Esophagus squamous epithelium (tissue), 5 donors: Measurements from ENCODE around the gene APOL6. TPM values are rescaled to one million over a fixed set of nuclear protein-coding genes. Genes with fewer than 3 reads are reported as not detected.
"Not testable (repeated sequence)": the region's sequence is repeated elsewhere in the genome, so short reads cannot be mapped to it uniquely, and the experiment has no call there.

Experiments used
- DNase-seq: peaks from one replicate; lab custom pipeline; 2025; lab: John Stamatoyannopoulos, UW
- H3K27ac ChIP-seq, 4 donors: fragments of 200-600 bp; sonication (generic); one replicate each; pipeline ENCODE4 v1.5.1; 2016 to 2019; ENCODE audit warnings: mild to moderate bottlenecking in 1 of 4
- H3K27me3 ChIP-seq, 4 donors: fragments of 200-600 bp; sonication (generic); 1 replicate in 3 of 4; 2 replicates in 1 of 4; pipeline versions ENCODE4 v1.5.1 to v1.6.0; 2017 to 2021; ENCODE audit warnings: antibody characterized with exemption in 1 of 4
- H3K36me3 ChIP-seq, 3 donors: fragments of 200-600 bp; sonication (generic); one replicate each; pipeline ENCODE4 v1.5.1; 2016 to 2019
- H3K4me1 ChIP-seq, 3 donors: fragments of 200-600 bp; sonication (generic); one replicate each; pipeline ENCODE4 v1.5.1; 2017 to 2019
- H3K4me3 ChIP-seq, 4 donors: fragments of 200-600 bp; sonication (generic); 1 replicate in 3 of 4; 2 replicates in 1 of 4; pipeline ENCODE4 v1.5.1; 2016 to 2019; ENCODE audit warnings: mild to moderate bottlenecking in 2 of 4, moderate library complexity in 1 of 4
- H3K9me3 ChIP-seq, 3 donors: fragments of 200-600 bp; sonication (generic); one replicate each; pipeline ENCODE4 v1.5.1; 2016 to 2019
- CTCF ChIP-seq, 6 experiments: fragments of 450-650 bp in 4 of 6; fragments of 200-600 bp in 2 of 6; sonication (generic) in 2 of 6; IDR thresholded peaks; one replicate each; pipeline ENCODE4 v1.5.1; 2016 to 2019; ENCODE audit warnings: antibody characterized with exemption in 6 of 6, mild to moderate bottlenecking in 4 of 6, moderate library complexity in 4 of 6
- POLR2A ChIP-seq, 4 donors: fragments of 450-650 bp; IDR thresholded peaks; one replicate each; pipeline ENCODE4 v1.6.1; 2017; ENCODE audit warnings: antibody characterized with exemption in 4 of 4, mild to moderate bottlenecking in 4 of 4, moderate library complexity in 3 of 4
- WGBS, 2 donors: methylation state at CpG; one replicate each; pipeline ENCODE4 v1.1.5; 2018; 5-methylcytosine and 5-hydroxymethylcytosine counted together
- intact Hi-C: fragments of 100-400 bp; cut with DNase I; formaldehyde crosslinking; loops from one replicate; pipeline ENCODE4 v1.15.0; 2022
- total RNA-seq, 4 donors: library from RNA; depleted of rRNA; stranded (reverse); fragments of >200 nt; gene quantifications; one replicate each; pipeline ENCODE4 v1.1.0, GENCODE V29; 2016
- donor health status: DM: yes; HTN: yes; CAD: no.

The APOL6 gene
- total RNA-seq, 4 donors from 2014 or later = 7.8 to 22.3 (median 9.5) TPM

GRCh38 chr22:35664955-35665587, 16.8 kb downstream of the APOL6 start:
- intact Hi-C loops = no loop called here
- TF ChIP-seq POLR2A (IDR thresholded peaks at IDR 0.05) (no peak), CTCF (IDR thresholded peaks at IDR 0.05) (no peak)
- H3K4me1 ChIP-seq = peaks cover 0 to 28% (median 3%) of the 10 kb centered on the region in 3 donors
- H3K4me3 ChIP-seq = no peak overlapping the region
- peaks cover 0 to 30% (median 2%) of the 10 kb centered on the region in 3 donors for H3K36me3 ChIP-seq
- no peak overlapping the region for H3K27ac ChIP-seq
- peaks cover 0 to 9% (median 6%) of the 10 kb centered on the region in 3 donors for H3K9me3 ChIP-seq
- H3K27me3 ChIP-seq = no peaks in the 10 kb centered on the region
- no peak for DNase-seq
- 89 to 94% methylated on average over 5 of the region's 5 CpGs for WGBS, 2 donors

GRCh38 chr22:35666699-35667098, 18.5 kb downstream of the APOL6 start:
- WGBS, 2 donors = 82 to 88% methylated on average over 1 of the region's 1 CpG
- Histone ChIP-seq H3K4me1 (peaks cover 0 to 24% (median 0%) of the 10 kb centered on the region in 3 donors), H3K36me3 (peaks cover 0 to 20% (median 0%) of the 10 kb centered on the region in 3 donors)
- H3K9me3 ChIP-seq, DNase-seq, intact Hi-C loops, H3K27ac ChIP-seq, H3K27me3 ChIP-seq, H3K4me3 ChIP-seq: not testable (repeated sequence)

DNA sequence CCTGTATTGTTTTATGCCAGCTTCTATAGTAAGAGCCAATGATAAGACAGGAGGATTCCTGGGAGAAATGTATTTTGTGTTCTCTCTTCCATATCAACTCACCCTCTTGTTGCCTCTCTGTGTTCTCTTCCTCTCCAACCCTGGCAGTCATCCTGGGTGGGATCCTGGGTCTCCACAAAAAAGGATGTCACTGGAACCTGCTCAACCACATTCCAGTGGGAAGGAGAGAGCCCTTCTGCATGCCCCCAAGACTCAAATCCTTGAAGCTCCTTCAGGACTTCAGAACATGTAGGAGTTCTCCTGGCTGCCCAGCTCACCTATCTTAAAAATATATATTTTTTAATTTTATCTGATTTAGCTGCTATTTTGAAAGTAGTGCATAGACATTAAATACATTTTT, 26.1 kb downstream of the APOL6 start:
- H3K27me3 ChIP-seq = no peaks in the 10 kb centered on the region
- DNase-seq = no peak
- no peak overlapping the region for H3K4me3 ChIP-seq
- H3K9me3 ChIP-seq = no peaks in the 10 kb centered on the region
- no peaks in the 10 kb centered on the region for H3K36me3 ChIP-seq
- H3K27ac ChIP-seq = no peak overlapping the region
- intact Hi-C loops = no loop called here
- H3K4me1 ChIP-seq = no peaks in the 10 kb centered on the region
- TF ChIP-seq CTCF (IDR thresholded peaks at IDR 0.05) = no peak

DNA sequence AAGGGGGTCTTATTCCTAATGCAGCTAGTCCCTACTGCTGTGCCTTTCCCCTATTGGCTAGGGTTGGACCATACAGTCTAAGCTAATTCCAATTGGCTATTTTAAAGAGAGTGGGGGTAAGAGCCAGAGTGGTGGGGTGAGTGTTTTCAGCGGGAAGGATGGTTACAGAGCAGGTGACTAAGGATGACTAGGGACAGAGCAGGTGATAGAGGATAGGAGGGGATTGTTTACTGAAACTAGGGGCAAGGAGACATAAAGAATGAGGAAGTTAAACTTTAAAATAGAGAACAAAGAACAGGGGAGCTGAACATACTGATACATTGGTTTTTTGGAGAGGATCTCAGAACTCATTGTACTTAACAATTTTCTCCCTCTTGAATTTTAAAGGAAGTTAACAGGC, 27.8 kb downstream of the APOL6 start:
- H3K27me3 ChIP-seq, H3K9me3 ChIP-seq, DNase-seq, H3K4me3 ChIP-seq, intact Hi-C loops, H3K36me3 ChIP-seq, H3K27ac ChIP-seq, H3K4me1 ChIP-seq: not testable (repeated sequence)
- WGBS, 2 donors = 28 to 82% methylated on average over 1 of the region's 1 CpG

- Histone ChIP-seq H3K36me3 (no peaks in the 10 kb centered on the region), H3K4me1 (no peaks in the 10 kb centered on the region), H3K27ac (no peak overlapping the region), H3K4me3 (no peak overlapping the region), H3K9me3 (no peaks in the 10 kb centered on the region), H3K27me3 (no peaks in the 10 kb centered on the region)
- TF ChIP-seq CTCF (IDR thresholded peaks at IDR 0.05) = no peak
- no peak for DNase-seq
- intact Hi-C loops = no loop called here
- 73 to 74% methylated on average over 7 of the region's 7 CpGs for WGBS, 2 donors
Observed at GRCh38 chr22:35677460-35678187, 29.4 kb downstream of the APOL6 start.

DNA sequence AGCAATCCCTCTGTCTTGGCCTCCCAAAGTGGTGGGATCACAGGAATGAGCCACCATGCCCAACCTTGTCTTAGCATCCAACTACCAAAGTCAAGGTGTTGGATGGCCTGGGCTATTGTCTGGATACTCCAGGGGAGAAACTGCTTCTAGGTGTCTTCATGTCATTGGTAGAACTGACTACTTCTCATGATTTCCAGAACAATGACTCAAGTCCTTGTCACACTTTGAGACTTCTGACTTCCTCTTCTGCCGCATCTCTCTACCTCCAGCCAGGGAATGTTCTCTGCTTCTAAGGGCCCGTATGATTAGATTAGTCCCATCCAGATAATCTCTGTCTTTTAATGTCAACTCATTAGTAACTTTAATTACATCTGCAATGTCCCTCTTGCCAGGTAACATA, 30.6 kb downstream of the APOL6 start:
- WGBS, 2 donors = 76 to 84% methylated on average over 2 of the region's 2 CpGs
- no peak for DNase-seq
- H3K4me1 ChIP-seq = no peaks in the 10 kb centered on the region
- H3K27ac ChIP-seq = no peak overlapping the region
- no peaks in the 10 kb centered on the region for H3K9me3 ChIP-seq
- H3K36me3 ChIP-seq = no peaks in the 10 kb centered on the region
- TF ChIP-seq POLR2A (IDR thresholded peaks at IDR 0.05) (no peak), CTCF (IDR thresholded peaks at IDR 0.05) (no peak)
- intact Hi-C loops = no loop called here
- H3K27me3 ChIP-seq = no peaks in the 10 kb centered on the region
- no peak overlapping the region for H3K4me3 ChIP-seq

GRCh38 chr22:35679492-35679891, 31.2 kb downstream of the APOL6 start:
- H3K4me1 ChIP-seq, H3K9me3 ChIP-seq, DNase-seq, intact Hi-C loops, H3K27ac ChIP-seq, H3K4me3 ChIP-seq, H3K27me3 ChIP-seq, H3K36me3 ChIP-seq: not testable (repeated sequence)
- WGBS, 2 donors = 31 to 37% methylated on average over 4 of the region's 4 CpGs
